ENCODE results near the gene ZBTB49.

GRCh38 chr4:4259484-4260100 lies 30.5 kb upstream of the ZBTB49 start:
- no peak for TF ChIP-seq CTCF (IDR thresholded peaks at IDR 0.05)
- TF ChIP-seq EZH2 (IDR thresholded peaks at IDR 0.05; ENCODE audit: borderline replicate concordance, insufficient read depth, low read depth, low read length, poor library complexity, severe bottlenecking) = no peak
